BJ (cell line): Measurements from ENCODE around the gene CIITA. TPM values are rescaled to one million over a fixed set of nuclear protein-coding genes. Genes with fewer than 3 reads are reported as not detected.
"Not testable (repeated sequence)": the region's sequence is repeated elsewhere in the genome, so short reads cannot be mapped to it uniquely, and the experiment has no call there.

ENCODE experiments used
- CTCF ChIA-PET: fragments of 350-600 bp; formaldehyde crosslinking; extraction: SDS; loops from one replicate; lab custom pipeline; 2021; ENCODE audit warnings: antibody characterized with exemption, inconsistent platforms; lab: Yijun Ruan, JAX
- POLR2A ChIA-PET: fragments of 300-600 bp; sonication (Branson Sonifier 250); formaldehyde crosslinking; extraction: SDS; loops from one replicate; lab custom pipeline; 2021; ENCODE audit warnings: antibody characterized with exemption; lab: Charles Lee
- DNase-seq: peaks from one replicate; pipeline ENCODE4 v3.0.0-alpha.2; 2011; ENCODE audit warnings: low read depth
- H3K27me3 ChIP-seq: 2 replicates; pipeline ENCODE4 v1.6.0; 2011; ENCODE audit warnings: low read length; ENCODE audit not compliant: control insufficient read depth, insufficient read depth
- H3K36me3 ChIP-seq: 2 replicates; pipeline ENCODE4 v1.5.1; 2011; ENCODE audit warnings: low read length; ENCODE audit not compliant: control insufficient read depth, insufficient read depth
- H3K4me3 ChIP-seq: 2 replicates; pipeline ENCODE4 v1.5.1; 2011; ENCODE audit warnings: low read depth, mild to moderate bottlenecking, control low read depth, low read length
- polyA plus RNA-seq: library from polyadenylated mRNA; depleted of rRNA; stranded (reverse); fragments of >200 nt; gene quantifications from 2 replicates; pipeline ENCODE4 v1.2.3, GENCODE V29; 2011
- TF ChIP-seq, protein P1 (sequence below): IDR thresholded peaks from 2 replicates; pipeline ENCODE4 v1.5.1; 2011; ENCODE audit warnings: low read depth, mild to moderate bottlenecking, control low read depth, inconsistent platforms, low read length, moderate library complexity; ENCODE audit not compliant: insufficient read depth

Gene CIITA
- polyA plus RNA-seq, 1 experiment, result not detected

DNA sequence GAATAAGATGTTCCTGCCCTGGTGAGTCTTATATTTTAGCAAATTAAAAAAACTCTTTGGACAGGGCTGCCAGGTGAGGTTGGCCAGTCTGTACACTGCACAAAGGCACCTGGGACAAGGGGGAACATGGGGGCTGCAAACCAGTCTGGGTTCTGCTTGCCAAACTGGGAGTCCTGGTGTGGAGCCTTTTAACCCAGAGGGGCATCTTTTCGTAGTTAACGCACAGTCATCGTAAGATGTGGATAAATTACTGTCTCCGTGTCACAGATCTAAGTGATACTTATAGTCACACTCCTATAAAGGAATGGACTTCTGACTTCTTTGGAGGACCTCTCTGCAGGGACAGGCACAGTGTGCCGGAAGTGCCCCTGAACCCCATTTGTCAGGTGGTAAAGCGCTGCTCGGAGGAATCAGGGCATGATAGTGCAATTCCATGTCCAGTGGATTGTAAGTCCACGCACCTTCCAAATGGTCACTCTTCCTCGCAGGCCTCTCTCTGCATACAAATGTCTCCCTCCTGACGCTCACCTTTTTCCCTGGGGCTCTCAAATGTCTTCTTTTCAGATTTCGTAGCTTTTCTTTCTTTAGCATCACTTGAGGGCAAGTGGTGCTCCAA lies 50.6 kb downstream of the CIITA start:
- TF ChIP-seq, protein P1, sequence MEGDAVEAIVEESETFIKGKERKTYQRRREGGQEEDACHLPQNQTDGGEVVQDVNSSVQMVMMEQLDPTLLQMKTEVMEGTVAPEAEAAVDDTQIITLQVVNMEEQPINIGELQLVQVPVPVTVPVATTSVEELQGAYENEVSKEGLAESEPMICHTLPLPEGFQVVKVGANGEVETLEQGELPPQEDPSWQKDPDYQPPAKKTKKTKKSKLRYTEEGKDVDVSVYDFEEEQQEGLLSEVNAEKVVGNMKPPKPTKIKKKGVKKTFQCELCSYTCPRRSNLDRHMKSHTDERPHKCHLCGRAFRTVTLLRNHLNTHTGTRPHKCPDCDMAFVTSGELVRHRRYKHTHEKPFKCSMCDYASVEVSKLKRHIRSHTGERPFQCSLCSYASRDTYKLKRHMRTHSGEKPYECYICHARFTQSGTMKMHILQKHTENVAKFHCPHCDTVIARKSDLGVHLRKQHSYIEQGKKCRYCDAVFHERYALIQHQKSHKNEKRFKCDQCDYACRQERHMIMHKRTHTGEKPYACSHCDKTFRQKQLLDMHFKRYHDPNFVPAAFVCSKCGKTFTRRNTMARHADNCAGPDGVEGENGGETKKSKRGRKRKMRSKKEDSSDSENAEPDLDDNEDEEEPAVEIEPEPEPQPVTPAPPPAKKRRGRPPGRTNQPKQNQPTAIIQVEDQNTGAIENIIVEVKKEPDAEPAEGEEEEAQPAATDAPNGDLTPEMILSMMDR, result no peak
- ChIA-PET CTCF (interaction anchor here (1.0 to 1.5 kb wide), 3 partner anchors 9 to 17 kb away, joined by 3 to 4 read pairs (median 3); no protein-coding TSS in a partner anchor), POLR2A (no interaction called here)
- DNase-seq, result no peak
- Histone ChIP-seq H3K4me3 (no peak overlapping the region), H3K27me3 (no peaks in the 10 kb centered on the region), H3K36me3 (peaks cover 13% of the 10 kb centered on the region)

DNA sequence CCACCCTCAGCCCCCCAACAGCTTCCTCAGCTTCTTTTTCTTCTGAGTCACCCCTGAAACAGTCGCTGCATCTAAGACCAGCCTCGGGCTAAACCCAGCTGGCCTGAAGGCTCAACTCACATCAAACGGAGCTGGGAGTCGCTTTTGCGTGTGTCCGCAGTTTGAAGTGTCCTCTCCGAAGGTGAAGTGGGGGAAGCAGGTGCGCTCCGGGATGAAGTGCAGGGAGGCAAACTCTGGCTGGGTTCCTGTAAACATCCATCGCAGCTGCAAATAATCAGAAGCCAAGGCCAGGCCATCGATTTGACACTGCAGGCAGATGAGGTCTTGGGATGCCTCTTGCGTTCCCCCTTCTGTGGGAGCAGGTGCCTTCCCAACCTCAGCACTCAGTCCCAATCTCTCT lies 52.1 kb downstream of the CIITA start:
- H3K36me3 ChIP-seq, result peaks cover 19% of the 10 kb centered on the region
- CTCF ChIA-PET, POLR2A ChIA-PET, H3K27me3 ChIP-seq, DNase-seq, H3K4me3 ChIP-seq: not testable (repeated sequence)

DNA sequence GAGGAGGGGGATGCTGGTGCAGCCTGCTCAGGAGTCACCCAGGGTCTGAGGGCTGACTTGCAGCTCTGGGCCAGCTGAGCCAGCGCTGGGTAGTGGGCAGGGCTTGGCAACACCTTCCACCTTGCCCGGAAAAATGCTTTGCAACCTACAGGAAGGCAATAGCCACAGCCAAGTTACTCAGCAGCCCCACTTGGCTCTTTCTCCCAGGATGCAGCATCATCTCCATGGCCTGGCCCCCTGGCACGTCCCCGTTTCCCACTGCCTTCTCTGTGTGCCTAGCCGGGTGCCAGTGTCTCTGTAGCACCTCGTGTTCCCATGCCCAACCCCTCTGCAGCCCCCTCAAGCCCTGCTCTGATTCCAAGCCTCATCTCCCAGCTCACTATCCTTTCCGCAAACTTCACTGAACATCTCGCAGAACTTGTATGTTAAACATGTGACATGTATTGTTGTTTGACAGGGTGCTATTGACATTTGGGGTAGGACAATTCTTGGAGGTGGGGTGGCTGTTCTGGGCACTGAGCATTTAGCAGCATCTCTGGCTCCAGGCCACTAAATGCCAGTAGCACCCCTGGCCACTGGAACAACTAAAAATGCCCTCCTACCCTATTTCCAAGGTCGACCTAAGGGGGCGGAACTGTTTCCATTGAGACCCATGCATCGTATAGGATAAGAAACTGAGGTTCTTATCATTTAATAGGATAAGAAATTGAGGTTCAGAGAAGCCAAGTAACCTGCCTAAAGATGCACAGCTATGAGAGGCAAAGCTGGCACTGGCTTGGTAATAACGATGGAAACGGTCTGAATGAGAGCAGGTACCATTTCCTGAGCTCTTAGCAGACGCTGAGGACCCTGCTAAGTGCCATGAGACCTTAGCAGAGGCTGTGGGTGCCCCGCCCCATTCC lies 53.1 kb downstream of the CIITA start:
- H3K27me3 ChIP-seq, result no peaks in the 10 kb centered on the region
- no peak overlapping the region for H3K4me3 ChIP-seq
- CTCF ChIA-PET, result interaction anchor here (0.8 to 0.9 kb wide), 2 partner anchors 12 to 409 kb away, joined by 3 to 4 read pairs; no protein-coding TSS in a partner anchor
- TF ChIP-seq, protein P1, result no peak
- H3K36me3 ChIP-seq, result peaks cover 19% of the 10 kb centered on the region
- DNase-seq, result no peak
- POLR2A ChIA-PET, result no interaction called here

DNA sequence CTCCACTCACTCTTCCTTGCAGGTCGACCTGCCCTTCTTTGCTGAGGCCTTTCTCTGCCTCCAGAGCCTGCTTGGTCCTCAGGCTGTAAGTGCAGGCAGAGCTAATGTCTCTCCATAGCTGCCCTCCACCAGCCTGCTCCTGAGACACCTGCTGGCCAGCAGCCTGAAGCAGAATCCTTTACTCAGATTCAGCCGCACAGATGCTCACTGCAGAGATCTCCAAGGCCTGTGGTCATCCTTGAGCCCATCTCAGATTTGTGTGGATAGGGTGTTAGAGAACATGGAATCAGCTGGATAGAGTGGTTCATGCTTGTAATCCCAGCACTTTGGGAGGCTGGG lies 53.7 kb downstream of the CIITA start:
- TF ChIP-seq, protein P1, result no peak
- POLR2A ChIA-PET, result no interaction called here
- CTCF ChIA-PET, result interaction anchor here (0.8 to 0.9 kb wide), 2 partner anchors 12 to 409 kb away, joined by 3 to 4 read pairs; no protein-coding TSS in a partner anchor

DNA sequence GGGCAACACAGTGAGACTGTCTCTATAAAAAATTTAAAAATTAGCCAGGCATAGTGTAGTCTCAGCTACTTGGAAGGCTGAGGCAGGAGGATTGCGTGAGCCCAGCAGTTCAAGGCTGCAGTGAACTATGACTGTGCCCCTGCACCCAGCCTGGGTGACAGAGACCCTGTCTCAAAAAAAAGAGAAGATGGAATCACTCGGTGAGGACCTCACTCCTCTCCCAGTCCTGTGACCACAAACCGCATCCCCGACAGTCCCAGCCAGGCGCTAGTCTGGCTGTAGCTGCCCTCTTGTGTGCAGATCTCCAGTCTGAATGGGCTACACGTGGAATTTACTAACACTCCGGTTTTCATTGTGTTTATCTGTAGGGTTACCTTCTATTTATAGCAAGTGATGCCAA lies 54.1 kb downstream of the CIITA start:
- no peak for DNase-seq
- TF ChIP-seq, protein P1, result no peak
- peaks cover 16% of the 10 kb centered on the region for H3K36me3 ChIP-seq
- no peaks in the 10 kb centered on the region for H3K27me3 ChIP-seq
- H3K4me3 ChIP-seq, result no peak overlapping the region
- ChIA-PET POLR2A (no interaction called here), CTCF (interaction anchor here (0.8 to 0.9 kb wide), 2 partner anchors 13 to 410 kb away, joined by 3 to 4 read pairs; no protein-coding TSS in a partner anchor)

More for the DNA sequence above, 53.7 kb downstream of the CIITA start:
- no peak for DNase-seq
- Histone ChIP-seq H3K27me3 (no peaks in the 10 kb centered on the region), H3K36me3 (peaks cover 19% of the 10 kb centered on the region), H3K4me3 (no peak overlapping the region)
